Tibial nerve (tissue), 3 donors: ENCODE measurements around the gene GBGT1.

ENCODE experiments used
- POLR2A ChIP-seq, 2 donors: fragments of 450-650 bp; IDR thresholded peaks; one replicate each; pipeline ENCODE4 v1.6.1; 2017; ENCODE audit warnings: antibody characterized with exemption in 2 of 2, mild to moderate bottlenecking in 2 of 2, moderate library complexity in 2 of 2
- TF ChIP-seq, protein P1 (sequence below), 5 experiments: fragments of 200-600 bp in 3 of 5; fragments of 450-650 bp in 2 of 5; sonication (generic) in 3 of 5; IDR thresholded peaks; one replicate each; pipeline ENCODE4 v1.5.1; 2016 to 2019; ENCODE audit warnings: antibody characterized with exemption in 5 of 5, mild to moderate bottlenecking in 3 of 5, moderate library complexity in 2 of 5

DNA sequence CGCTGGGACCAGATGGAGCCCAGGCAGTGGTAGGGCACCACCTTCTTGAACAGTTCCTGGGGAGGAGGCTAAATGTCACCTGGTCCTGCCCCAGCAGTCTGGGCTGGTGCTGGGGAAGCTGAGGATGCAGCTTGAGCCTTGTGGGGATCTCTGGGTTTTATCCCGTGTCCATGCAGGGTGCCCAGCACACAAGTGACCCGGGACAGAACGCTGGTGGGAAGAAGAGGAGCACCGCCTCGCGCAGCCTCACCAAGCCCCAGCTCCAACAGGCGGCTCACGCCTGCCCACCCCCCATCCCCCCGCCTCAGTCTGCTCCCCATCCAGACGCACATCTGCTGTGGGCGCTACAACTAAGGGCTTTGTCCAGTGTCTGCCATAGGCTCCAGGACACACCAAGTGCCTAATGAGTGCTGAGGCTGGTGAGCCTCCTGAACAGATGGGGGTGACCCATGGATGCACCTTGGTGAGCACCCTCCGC lies 56.4 kb downstream of the GBGT1 start:
- TF ChIP-seq, protein P1, sequence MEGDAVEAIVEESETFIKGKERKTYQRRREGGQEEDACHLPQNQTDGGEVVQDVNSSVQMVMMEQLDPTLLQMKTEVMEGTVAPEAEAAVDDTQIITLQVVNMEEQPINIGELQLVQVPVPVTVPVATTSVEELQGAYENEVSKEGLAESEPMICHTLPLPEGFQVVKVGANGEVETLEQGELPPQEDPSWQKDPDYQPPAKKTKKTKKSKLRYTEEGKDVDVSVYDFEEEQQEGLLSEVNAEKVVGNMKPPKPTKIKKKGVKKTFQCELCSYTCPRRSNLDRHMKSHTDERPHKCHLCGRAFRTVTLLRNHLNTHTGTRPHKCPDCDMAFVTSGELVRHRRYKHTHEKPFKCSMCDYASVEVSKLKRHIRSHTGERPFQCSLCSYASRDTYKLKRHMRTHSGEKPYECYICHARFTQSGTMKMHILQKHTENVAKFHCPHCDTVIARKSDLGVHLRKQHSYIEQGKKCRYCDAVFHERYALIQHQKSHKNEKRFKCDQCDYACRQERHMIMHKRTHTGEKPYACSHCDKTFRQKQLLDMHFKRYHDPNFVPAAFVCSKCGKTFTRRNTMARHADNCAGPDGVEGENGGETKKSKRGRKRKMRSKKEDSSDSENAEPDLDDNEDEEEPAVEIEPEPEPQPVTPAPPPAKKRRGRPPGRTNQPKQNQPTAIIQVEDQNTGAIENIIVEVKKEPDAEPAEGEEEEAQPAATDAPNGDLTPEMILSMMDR (IDR thresholded peaks at IDR 0.05): no peak
- no peak for TF ChIP-seq POLR2A (IDR thresholded peaks at IDR 0.05)
